Measurements from ENCODE around the gene TCF7.

Gene TCF7

DNA sequence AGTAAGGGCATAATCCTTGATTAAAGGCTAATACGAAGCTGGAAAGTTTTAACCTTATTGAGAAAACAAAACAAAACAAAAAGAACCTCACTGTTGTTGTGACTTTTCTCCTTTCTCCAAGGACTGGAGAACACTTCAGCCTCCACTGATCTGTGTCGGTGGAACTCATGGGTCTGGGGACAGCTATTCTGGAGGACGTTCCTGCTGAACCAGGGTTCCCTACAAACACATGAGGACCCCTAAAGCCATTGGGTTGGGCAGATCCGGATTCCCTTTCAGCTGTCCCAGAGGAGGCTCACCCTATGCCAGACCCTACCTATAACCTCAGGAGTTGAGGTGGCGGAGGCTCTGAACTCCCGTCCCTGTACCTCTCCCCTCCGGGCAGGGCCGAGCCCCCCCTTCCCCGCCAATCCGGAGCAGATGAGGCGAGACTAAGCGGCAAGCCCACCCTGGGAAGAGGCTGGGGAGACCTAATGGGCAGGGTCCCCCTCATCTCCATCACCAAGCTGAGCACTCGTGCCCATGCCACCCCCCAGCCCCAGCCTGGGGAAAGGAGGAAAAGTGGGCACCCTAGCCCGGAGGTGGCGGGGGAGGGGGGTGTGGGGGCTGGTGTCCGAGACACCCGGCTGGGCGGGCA lies 1.6 kb upstream of the TCF7 start:
- DNase-seq: no peak

DNA sequence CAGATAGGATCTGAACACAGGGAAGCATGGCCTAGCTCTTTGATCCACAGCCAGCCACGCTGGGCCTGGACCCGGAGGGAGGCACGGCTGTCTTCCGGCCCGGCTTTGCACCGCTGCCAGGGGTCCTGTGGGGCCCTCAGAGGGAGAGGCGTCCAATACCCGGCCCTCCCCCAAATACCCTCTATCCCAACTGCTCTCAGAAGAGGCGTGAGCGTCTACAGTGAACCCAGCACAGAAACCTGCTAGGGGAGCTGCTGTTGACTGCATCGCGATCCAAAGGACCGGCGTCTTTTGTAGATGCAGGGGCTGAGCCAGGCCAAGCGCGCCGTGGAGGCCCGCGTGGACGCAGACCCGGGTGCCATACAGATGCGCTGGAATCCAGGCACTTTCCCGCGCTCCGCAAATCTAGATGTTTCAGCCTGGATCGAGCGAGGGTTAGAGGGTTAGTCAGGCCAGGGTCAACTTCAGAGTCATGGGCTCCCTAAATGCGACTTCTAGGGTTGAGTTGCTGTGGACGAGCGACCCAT lies 1.1 kb upstream of the TCF7 start:
- DNase-seq: no peak

- no peak for DNase-seq
Observed at GRCh38 chr5:134114886-134115805, 665 bp downstream of the TCF7 start.

DNA sequence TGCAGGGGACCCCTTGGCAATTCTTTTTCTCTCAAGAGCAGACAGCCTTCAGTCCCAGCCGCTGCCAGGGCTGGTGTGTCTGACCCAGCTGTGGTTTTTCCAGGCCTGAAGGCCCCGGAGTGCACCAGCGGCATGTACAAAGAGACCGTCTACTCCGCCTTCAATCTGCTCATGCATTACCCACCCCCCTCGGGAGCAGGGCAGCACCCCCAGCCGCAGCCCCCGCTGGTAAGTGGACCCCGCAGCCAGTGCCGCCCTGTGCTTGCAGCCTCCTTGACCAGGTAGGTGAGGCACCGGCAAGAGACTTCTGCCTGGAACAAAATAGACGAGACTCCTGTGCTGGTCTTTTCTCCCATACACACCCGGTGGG lies 1.3 kb downstream of the TCF7 start:
- DNase-seq: no peak

GRCh38 chr5:134116286-134116685 lies 1.8 kb downstream of the TCF7 start:
- DNase-seq: no peak

DNA sequence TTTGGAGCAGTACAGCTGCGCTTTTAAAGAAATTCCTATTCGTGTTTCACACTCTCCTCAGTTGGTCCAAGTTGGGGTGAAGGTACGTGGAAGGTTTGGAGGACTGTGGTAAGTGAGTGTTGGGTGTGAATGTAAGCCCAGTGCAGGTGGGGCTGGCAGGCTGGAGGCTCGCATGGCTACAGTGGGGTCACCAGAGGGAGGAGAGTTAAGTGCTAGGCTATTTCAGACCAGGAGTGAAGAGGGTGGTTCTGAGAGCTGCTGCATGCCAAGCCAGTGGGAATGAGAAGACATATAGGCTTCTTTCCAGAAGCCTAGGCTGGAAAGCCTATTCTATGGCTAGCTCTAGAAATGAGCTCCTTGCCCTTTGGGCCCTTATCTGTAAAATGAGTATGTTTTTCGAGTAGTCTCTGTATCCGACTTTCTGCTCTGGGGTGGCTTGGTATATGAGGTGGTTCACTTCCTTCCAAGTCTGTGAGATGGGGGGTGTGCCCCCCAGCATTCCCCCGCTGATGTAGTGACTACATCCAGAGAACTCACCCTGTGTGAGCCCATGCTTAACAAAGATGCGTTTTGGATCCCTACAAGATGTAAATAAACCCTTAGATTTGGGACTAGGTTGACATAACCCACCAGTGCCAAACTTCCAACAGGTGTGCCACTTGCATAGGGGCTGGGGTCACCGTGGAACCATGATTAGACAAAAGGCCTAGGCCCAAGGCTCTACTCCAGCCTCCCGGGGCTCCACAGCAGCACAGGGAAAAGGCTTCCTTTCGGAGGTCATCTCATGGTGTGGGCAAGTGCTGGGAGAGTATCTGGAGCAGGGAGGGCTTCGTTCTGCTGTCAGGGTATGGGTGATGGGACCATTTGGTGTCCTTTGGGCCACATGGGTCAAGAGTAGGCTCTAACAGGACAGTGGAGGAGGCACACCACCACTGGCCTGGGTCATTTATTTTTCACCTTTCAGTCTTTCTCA lies 2.6 kb downstream of the TCF7 start:
- no peak for DNase-seq

DNA sequence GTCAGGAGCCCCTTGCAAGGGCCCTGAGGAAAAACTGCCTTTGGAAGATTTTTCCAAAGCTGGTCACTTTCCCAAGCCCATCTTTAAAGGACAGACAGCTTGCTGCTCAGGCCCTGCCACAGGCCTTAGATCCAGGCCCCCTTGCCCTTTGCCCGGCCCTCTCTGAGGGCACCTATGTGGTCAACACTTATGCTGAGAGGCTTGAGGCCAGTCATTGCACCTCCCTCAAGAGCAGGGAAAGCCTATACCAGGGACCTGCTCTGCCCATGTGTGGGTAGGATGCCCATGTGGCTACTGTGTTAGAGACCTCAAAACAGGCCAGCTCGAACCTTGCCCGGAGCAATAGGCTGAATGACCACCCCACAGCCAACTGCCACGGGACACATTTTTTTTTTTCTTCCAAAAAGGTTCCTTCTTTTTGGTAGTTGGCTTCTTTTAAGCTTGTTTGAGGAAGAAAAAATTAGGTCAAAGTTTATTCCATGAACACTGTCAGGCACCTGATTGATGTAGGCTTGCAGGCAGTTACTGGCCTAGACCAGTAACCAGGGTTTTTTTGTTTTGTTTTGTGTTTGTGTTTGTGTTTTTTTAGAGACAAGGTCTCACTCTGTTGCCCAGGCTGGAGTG lies 3.8 kb downstream of the TCF7 start:
- no peak for DNase-seq

- DNase-seq: no peak
Observed at GRCh38 chr5:134119720-134120119, 5.2 kb downstream of the TCF7 start.

DNA sequence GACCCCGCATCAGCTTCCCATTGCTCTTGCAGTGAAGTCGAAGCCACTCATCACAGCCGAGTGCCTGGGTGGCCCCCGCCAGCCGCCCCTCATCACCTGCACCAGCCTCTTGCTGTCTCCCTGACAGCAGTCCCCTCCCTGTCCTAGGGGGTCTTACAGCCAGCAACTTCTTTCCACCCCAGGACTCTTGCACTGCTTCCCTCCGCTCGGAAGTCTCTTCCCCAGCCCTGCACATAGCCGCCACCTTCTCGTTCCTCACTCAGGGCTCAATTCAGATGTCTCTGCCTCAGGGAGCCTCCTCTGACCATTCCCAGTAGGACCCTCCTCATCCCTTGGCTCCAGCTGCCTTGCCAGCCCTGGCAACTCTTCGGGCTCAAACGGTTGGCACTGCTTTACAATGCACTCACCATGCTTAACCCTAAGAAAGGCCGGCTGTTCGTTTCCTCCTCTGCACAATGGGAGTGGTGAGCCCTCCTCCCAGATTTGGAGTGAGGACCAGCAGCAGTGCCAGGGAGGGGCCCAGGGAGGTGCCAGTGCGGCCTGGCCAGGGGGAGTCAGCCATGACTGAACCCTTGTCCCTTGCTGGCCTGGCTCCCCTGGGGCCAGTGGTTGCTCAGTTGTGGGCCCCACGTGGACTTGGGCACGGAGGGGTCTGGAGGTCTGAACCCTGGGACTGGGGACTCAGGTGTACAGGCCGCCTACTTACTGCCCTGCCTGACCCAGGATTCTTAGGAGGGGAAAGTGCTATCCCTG lies 6.1 kb downstream of the TCF7 start:
- no peak for DNase-seq

DNA sequence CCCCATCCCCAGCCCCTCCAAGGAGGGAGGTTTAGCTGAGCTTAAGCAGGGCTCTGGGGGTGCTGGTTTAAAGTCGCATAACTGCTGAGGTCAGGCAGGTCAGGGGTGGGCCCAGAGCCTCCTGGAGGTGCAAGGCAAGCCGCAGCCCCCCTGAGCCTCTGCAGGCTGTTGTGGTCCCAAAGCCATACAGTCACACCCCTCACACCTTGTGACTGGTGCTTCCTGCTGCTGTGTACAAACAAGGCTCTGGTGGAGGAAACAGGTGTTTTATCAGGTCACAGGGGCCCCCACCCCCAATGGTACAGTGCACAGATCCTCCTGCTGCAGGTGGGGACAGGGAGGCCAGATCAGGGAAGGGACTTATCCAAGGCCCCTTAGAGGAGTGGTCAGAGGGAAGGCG lies 8.0 kb downstream of the TCF7 start:
- DNase-seq: no peak

- DNase-seq: no peak
Observed at GRCh38 chr5:134123360-134123759, 8.9 kb downstream of the TCF7 start.

DNA sequence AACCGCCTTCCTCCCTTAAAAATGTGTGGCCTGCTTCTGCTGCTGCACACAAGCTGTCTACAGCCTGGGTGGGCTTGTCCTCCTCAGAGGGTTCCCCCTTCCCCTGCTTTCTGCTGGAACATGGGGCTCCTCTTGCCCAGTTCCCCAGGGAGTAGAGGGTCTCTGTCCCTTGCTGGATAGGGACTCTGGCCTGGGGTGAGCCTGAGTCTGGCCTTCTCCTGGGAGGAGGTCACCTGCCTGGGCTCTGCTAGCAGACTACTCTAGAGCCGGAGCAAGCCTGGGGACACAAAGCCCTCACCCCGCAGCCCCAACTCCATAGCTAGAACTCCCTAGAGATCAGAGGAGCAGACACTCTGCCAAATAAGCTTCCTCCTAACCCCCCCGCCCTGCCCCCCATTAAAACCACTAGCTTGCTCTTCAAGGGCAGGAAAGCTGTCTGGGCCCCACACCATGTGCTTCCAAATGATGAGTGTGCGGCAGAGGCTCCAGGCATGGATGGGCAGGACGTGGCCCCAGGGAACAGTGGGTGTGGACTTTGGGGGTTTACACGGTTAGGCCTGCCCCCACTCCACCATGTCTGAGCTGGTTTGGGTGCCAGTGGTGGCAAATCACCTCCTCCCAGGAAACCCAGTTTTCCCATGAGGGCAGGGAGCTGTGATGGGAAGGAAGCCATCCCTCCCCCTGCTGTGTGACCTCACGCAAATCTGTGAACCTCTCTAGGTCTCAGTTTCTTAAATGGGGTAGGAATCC lies 10.0 kb downstream of the TCF7 start:
- DNase-seq: no peak

GRCh38 chr5:134125039-134126015 lies 10.8 kb downstream of the TCF7 start:
- peak in 31 of 56 donors; percentile 13 to 79 (median 36) for DNase-seq

- peak in 4 of 56 donors; percentile 9 to 24 (median 18) for DNase-seq
Observed at GRCh38 chr5:134127376-134127861, 12.9 kb downstream of the TCF7 start.

DNA sequence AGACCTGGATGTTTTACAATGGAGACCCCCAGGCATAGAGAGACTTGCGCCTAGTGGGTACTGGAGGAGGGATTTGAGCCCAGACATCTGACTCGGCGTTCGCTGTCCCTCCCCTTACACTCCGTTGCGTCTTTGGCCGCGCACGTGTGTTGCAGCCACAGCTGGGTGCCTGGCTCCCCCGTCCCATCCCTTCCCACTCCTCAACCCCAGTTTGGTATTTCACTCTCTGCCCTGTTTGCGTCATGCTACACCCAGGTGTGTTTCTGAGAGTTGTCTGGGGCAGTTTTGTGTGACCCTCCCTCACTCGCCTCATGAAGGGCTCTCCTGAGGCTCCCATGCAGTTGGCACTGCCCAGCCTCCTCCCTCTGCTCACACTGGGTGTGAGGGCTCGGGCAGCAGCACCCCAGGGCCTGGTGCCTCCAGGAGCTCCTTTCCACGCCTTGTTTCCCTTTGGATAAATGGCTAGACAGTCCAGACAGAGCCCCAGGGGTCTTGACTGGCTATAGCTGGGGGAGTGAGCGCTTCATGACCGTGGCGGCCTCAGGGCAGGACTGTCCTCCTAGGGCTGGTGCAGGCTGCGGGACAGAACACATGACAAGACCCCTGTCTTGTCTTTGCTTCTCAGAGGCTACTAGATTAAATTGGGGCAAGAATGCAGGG lies 13.6 kb downstream of the TCF7 start:
- no peak for DNase-seq

DNA sequence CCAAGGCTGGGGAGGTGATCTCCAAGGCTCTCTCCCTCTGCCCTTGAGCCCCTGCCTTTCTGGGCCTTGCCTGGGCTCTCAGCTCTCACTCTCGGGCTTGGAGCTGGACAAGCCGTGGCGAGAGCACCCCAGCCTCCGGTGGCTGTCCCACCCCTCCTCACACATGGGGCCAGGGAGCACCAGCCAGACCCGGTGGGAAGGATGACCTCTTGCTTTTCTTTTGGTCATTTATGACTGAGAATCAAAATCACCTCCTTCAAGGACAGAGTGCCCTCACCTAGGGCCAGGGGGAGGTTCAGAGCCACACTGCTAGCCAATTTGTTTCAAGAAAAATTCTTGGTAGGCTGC lies 14.1 kb downstream of the TCF7 start:
- DNase-seq: no peak

DNA sequence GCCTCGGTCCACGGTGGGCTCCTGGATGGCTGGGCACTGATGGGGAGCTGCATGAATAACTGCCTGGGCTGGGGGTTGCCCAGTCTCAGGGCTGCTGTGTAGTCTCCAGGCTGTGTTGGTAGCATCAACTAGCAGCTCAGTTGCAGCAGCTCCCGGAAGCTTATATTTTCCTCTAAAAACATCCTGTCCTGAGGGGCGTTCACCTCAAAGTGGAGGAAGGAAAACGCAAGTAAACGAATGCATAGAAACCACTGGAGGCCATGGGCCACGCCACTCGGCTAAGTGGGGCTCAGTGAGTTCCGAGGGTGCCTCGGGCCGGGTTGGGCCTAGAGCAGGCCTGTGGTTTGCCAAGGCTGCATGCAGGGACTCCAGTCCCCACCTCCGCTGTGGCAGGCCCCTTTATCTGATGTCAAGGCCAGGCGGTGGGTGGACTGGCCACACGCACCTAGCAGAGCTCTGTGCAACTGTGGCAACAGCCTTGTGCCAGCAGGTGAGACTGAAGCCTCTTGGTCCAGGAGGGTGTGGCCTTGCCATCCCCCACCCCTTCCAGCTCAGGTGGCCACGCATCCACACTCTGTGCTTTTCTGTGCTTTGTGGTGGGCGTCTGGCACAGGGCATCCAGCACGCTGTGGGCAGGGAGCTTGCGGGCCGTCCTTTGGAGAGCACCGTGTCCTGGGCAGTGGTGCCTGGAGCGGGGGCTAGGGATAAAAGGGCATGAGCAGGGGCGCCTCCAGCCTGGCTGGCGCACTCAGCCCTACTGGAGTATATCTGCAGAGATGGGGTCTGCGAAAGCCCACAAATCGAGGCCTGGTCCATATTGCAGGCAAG lies 15.1 kb downstream of the TCF7 start:
- no peak for DNase-seq
